ENCODE results near the gene NDST1. TPM values are rescaled to one million over a fixed set of nuclear protein-coding genes. Genes with fewer than 3 reads are reported as not detected.

NDST1 gene
- total RNA-seq, 1 experiment from 2014 or later = 33.1 TPM

DNA sequence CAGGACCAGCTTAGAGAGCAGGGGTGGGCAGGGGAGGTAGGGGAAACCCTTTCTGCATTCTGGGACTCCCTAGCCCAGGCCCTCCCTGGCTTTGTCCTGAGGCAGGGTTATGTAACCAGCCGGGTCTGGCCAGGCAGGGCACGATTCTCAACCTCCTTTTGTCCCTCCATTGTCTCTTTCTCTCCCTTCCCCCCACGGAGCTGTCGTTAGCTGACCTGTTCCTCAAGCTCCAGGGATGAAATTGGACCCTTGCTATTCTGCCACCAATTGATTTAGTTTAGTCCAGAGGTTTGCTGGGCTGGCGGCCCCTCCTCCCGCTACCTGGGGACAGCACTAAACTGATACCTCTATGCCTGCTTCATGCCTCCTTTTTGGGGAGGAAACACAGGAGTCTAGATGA, 9.4 kb upstream of the NDST1 start:
- Histone ChIP-seq H3K9me3 (ENCODE audit: control insufficient read depth in 1 of 2, insufficient read depth in 1 of 2, low read depth in 1 of 2, low read length in 2 of 2) (no peaks in the 10 kb centered on the region), H3K27me3 (ENCODE audit: insufficient read depth, low read length) (no peaks in the 10 kb centered on the region), H2AFZ (ENCODE audit: low read depth, low read length, poor library complexity, severe bottlenecking) (no peak overlapping the region), H3K79me2 (ENCODE audit: insufficient read depth, low read length) (peaks cover 64% of the 10 kb centered on the region), H3K4me1 (ENCODE audit: control insufficient read depth in 1 of 2, insufficient read depth in 2 of 2, low read length in 2 of 2) (peaks cover 34 to 57% of the 10 kb centered on the region in 2 experiments), H3K4me2 (ENCODE audit: low read length) (peak overlapping the region; percentile 65), H3K9me2 (ENCODE audit: insufficient read depth) (no peaks in the 10 kb centered on the region), H3K4me3 (replicated peaks in 1 of 2; ENCODE audit: low read depth in 1 of 2, low read length in 2 of 2) (no peak overlapping the region), H3K9ac (ENCODE audit: low read length) (peak overlapping the region; percentile 47), H3K27ac (ENCODE audit: low read depth, low read length) (no peak overlapping the region), H3K36me3 (ENCODE audit: control insufficient read depth in 1 of 2, insufficient read depth in 2 of 2, low read length in 2 of 2) (no peaks in the 10 kb centered on the region), H4K20me1 (ENCODE audit: insufficient read depth) (no peaks in the 10 kb centered on the region)
- intact Hi-C loops (cut with micrococcal nuclease) = no loop called here
- TF ChIP-seq, protein P1, sequence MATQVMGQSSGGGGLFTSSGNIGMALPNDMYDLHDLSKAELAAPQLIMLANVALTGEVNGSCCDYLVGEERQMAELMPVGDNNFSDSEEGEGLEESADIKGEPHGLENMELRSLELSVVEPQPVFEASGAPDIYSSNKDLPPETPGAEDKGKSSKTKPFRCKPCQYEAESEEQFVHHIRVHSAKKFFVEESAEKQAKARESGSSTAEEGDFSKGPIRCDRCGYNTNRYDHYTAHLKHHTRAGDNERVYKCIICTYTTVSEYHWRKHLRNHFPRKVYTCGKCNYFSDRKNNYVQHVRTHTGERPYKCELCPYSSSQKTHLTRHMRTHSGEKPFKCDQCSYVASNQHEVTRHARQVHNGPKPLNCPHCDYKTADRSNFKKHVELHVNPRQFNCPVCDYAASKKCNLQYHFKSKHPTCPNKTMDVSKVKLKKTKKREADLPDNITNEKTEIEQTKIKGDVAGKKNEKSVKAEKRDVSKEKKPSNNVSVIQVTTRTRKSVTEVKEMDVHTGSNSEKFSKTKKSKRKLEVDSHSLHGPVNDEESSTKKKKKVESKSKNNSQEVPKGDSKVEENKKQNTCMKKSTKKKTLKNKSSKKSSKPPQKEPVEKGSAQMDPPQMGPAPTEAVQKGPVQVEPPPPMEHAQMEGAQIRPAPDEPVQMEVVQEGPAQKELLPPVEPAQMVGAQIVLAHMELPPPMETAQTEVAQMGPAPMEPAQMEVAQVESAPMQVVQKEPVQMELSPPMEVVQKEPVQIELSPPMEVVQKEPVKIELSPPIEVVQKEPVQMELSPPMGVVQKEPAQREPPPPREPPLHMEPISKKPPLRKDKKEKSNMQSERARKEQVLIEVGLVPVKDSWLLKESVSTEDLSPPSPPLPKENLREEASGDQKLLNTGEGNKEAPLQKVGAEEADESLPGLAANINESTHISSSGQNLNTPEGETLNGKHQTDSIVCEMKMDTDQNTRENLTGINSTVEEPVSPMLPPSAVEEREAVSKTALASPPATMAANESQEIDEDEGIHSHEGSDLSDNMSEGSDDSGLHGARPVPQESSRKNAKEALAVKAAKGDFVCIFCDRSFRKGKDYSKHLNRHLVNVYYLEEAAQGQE (IDR thresholded peaks at IDR 0.05; ENCODE audit: low read depth) = no peak
- TF ChIP-seq EZH2 (IDR thresholded peaks at IDR 0.05) (no peak), FOSL1 (IDR thresholded peaks at IDR 0.05; ENCODE audit: low read depth) (no peak), EZH2phosphoT487 (IDR thresholded peaks at IDR 0.05; ENCODE audit: borderline replicate concordance) (no peak), CEBPB (IDR thresholded peaks at IDR 0.05; ENCODE audit: low read depth) (no peak), TCF7L2 (IDR thresholded peaks at IDR 0.05; ENCODE audit: borderline replicate concordance, extremely low read depth, insufficient read depth, insufficient read length) (no peak), SIN3A (IDR thresholded peaks at IDR 0.05; ENCODE audit: low read depth) (no peak), ELF1 (IDR thresholded peaks at IDR 0.05; ENCODE audit: borderline replicate concordance, low read depth) (no peak), YY1 (IDR thresholded peaks at IDR 0.05; ENCODE audit: extremely low read depth, insufficient replicate concordance, low read depth, low read length) (no peak), EGR1 (IDR thresholded peaks at IDR 0.05; ENCODE audit: low read depth) (no peak)
- ChIA-PET CTCF (interaction anchor here (1.0 kb wide), 1 partner anchor 281 kb away, joined by 3 read pairs; no protein-coding TSS in a partner anchor), RAD21 (ENCODE audit: low non-redundant PET in 1 of 2, low total read pairs in 2 of 2, uncharacterized antibody in 2 of 2, unreplicated experiment in 2 of 2) (interaction anchor here in 1 of 2 experiments (0.6 kb wide), 1 partner anchor 19 kb away, joined by 3 read pairs; no protein-coding TSS in a partner anchor), POLR2A (interaction anchor here (0.7 to 2.6 kb wide), 2 partner anchors 12 to 49 kb away, joined by 3 to 10 read pairs; partner anchors contain the start of gene RPS14)
- BruUV-seq (replicated peaks) = no TSS peak
- DNase-seq (ENCODE audit: low read depth, low spot score) (no peak), ATAC-seq (no peak)
